Adrenal gland (tissue), 12 donors: ENCODE data around the gene RP2. TPM values are rescaled to one million over a fixed set of nuclear protein-coding genes. Genes with fewer than 3 reads are reported as not detected.

ENCODE experiments used
- DNase-seq, 7 donors: peaks; one replicate each; pipeline ENCODE4 v3.0.0-alpha.2; 2019 to 2020
- H3K27ac ChIP-seq, 5 donors: fragments of 200-600 bp; sonication (generic) in 4 of 5; 1 replicate in 3 of 5; 2 replicates in 2 of 5; pipeline versions ENCODE4 v1.5.1 to v1.8.0; 2016 to 2020; ENCODE audit warnings: mild to moderate bottlenecking in 1 of 5
- H3K27me3 ChIP-seq: fragments of 200-600 bp; 2 replicates; pipeline ENCODE4 v1.8.0; 2021
- H3K36me3 ChIP-seq, 2 donors: fragments of 200-600 bp; replicated peaks in 1 of 2; 1 replicate in 1 of 2; 2 replicates in 1 of 2; pipeline versions ENCODE4 v1.5.1 to v1.8.0; 2018 to 2022
- H3K4me1 ChIP-seq, 2 donors: fragments of 200-600 bp; replicated peaks in 1 of 2; 1 replicate in 1 of 2; 2 replicates in 1 of 2; pipeline versions ENCODE4 v1.5.1 to v1.8.0; 2018 to 2021
- H3K4me3 ChIP-seq, 4 donors: fragments of 200-600 bp; sonication (generic) in 3 of 4; one replicate each; pipeline ENCODE4 v1.5.1; 2016 to 2018
- H3K9me3 ChIP-seq, 3 donors: fragments of 200-600 bp; sonication (generic) in 1 of 3; replicated peaks in 1 of 3; 1 replicate in 2 of 3; 2 replicates in 1 of 3; pipeline versions ENCODE4 v1.5.1 to v1.8.0; 2016 to 2021
- CTCF ChIP-seq, 6 experiments: fragments of 450-650 bp in 4 of 6; fragments of 200-600 bp in 2 of 6; sonication (generic) in 1 of 6; IDR thresholded peaks; 1 replicate in 5 of 6; 2 replicates in 1 of 6; pipeline versions ENCODE4 v1.5.1 to v1.8.0; 2016 to 2021; ENCODE audit warnings: antibody characterized with exemption in 6 of 6, mild to moderate bottlenecking in 2 of 6, moderate library complexity in 1 of 6
- POLR2A ChIP-seq, 2 donors: fragments of 450-650 bp; IDR thresholded peaks; one replicate each; pipeline ENCODE4 v1.6.1; 2017; ENCODE audit warnings: antibody characterized with exemption in 2 of 2, mild to moderate bottlenecking in 2 of 2, moderate library complexity in 1 of 2
- WGBS, 4 donors: extraction: QIAGEN DNeasy Blood & Tissue Kit in 2 of 4; methylation state at CpG; one replicate each; pipeline versions ENCODE4 v1.1.5 to v1.1.7; 2013 to 2017; 5-methylcytosine and 5-hydroxymethylcytosine counted together
- intact Hi-C, 2 donors: fragments of 100-400 bp; cut with DNase I; formaldehyde crosslinking; loops; one replicate each; pipeline versions ENCODE4 v1.14.1 to v1.15.0; 2022 to 2023
- polyA plus RNA-seq, 3 donors: library from polyadenylated mRNA; stranded (reverse); fragments of 200-250 nt in 2 of 3; fragments of 350-450 nt in 1 of 3; fragmentation: Illumina TruSeq in 1 of 3; extraction: RNeasy Lipid Tissue Mini Kit (QIAGEN cat#74804) in 1 of 3; gene quantifications; one replicate each; pipeline ENCODE4 v1.2.3, GENCODE V29; 2013 to 2014
- total RNA-seq, 9 donors: library from RNA; depleted of rRNA in 4 of 9; stranded (reverse); fragments of >200 nt in 4 of 9; fragments of 120-200 nt in 1 of 9; fragmentation: NEBNext Ultra II Directional in 1 of 9; extraction: Animal tissue kit (Norgen Biotek cat#: 25700) in 1 of 9; gene quantifications; one replicate each; pipeline versions ENCODE4 v1.1.0 to v1.2.4, GENCODE V29; 2013 to 2023
- donor health status: healthy with polysubstance abuse.
- donor health status: Bipolar disorder and iron deficiency.
- donor health status: DM: yes; HTN: yes; CAD: no.
- donor health status: DM: no; HTN: no; CAD: no.
- donor health status: DM: no; HTN: no; CAD: no.
- donor health status: DM: yes; HTN: yes; CAD: no.

Gene RP2
- total and polyA plus RNA-seq, 12 donors, result 3.0 to 20.2 (median 11.7) TPM

DNA sequence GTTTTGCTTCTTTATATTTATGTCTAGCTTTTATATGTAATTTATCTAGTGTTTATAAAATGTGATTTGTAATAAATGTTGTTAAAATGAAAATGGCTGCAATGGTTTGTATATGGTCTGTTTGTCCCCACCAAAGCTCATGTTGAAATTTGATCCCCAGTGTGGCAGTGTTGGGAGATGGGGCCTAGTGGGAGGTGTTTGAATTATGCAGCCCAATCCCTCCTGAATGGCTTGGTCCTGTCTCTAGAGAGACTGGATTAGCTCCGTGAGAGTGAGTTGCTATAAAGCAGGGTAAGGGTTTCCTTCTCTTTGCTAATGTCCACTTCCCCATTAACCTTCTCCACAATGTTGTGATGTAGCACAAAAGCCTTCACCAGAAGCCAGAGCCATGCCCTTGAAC, 45.4 kb downstream of the RP2 start:
- H3K27me3 ChIP-seq, result no peaks in the 10 kb centered on the region
- 56 to 93% (median 56%) methylated on average over 1 of the region's 1 CpG; no CpG with 5 or more reads in 1 of the 4 donors for WGBS, 4 donors
- intact Hi-C loops, result no loop called here
- no peak for TF ChIP-seq CTCF (IDR thresholded peaks at IDR 0.05)
- no peak for TF ChIP-seq POLR2A (IDR thresholded peaks at IDR 0.05)
- H3K9me3 ChIP-seq, result no peaks in the 10 kb centered on the region
- no peak overlapping the region for H3K27ac ChIP-seq
- H3K4me1 ChIP-seq, result no peaks in the 10 kb centered on the region
- no peak for DNase-seq
- no peak overlapping the region for H3K4me3 ChIP-seq
- H3K36me3 ChIP-seq, result no peaks in the 10 kb centered on the region

DNA sequence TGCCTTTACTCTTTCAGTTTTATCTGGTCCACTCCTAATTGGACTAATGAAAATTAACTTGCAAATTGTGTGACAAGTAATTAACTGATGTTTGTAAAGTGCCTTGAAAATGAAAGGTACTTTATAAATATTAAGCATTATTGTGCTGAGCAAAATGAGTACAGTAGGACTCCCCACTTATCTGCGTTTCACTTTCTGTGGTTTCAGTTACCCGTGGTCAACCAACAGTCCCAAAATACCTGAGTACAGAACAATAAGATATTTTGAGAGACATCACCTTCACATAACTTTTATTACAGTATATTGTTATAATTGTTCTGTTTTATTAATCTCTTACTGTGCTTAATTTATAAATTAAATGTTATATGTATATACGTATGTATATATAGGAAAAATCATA, 48.0 kb downstream of the RP2 start:
- intact Hi-C loops, result no loop called here
- TF ChIP-seq CTCF (IDR thresholded peaks at IDR 0.05) (no peak), POLR2A (IDR thresholded peaks at IDR 0.05) (no peak)

GRCh38 chrX:46898207-46898606, 61.4 kb downstream of the RP2 start:
- Histone ChIP-seq H3K27me3 (peaks cover 7% of the 10 kb centered on the region), H3K9me3 (no peaks in the 10 kb centered on the region), H3K4me1 (no peaks in the 10 kb centered on the region), H3K36me3 (no peaks in the 10 kb centered on the region), H3K4me3 (no peak overlapping the region), H3K27ac (no peak overlapping the region)
- no peak for TF ChIP-seq POLR2A (IDR thresholded peaks at IDR 0.05)
- no peak for TF ChIP-seq CTCF (IDR thresholded peaks at IDR 0.05)
- intact Hi-C loops, result no loop called here
- no peak for DNase-seq

More for the DNA sequence above, 48.0 kb downstream of the RP2 start:
- Histone ChIP-seq H3K4me1 (no peaks in the 10 kb centered on the region), H3K9me3 (no peaks in the 10 kb centered on the region), H3K36me3 (no peaks in the 10 kb centered on the region), H3K27me3 (peaks cover 4% of the 10 kb centered on the region), H3K27ac (no peak overlapping the region), H3K4me3 (no peak overlapping the region)
- WGBS, 4 donors, result 78 to 89% (median 85%) methylated on average over 3 of the region's 3 CpGs
- DNase-seq, result no peak

- TF ChIP-seq POLR2A (IDR thresholded peaks at IDR 0.05) (no peak), CTCF (IDR thresholded peaks at IDR 0.05) (peak; percentile 28 to 85 (median 70))
- no peaks in the 10 kb centered on the region for H3K36me3 ChIP-seq
- intact Hi-C loops, result loop anchor here in 1 of 2 donors (5.0 kb wide), 1 partner anchor 129 kb away; no protein-coding TSS in a partner anchor
- H3K4me1 ChIP-seq, result no peaks in the 10 kb centered on the region
- H3K9me3 ChIP-seq, result no peaks in the 10 kb centered on the region
- H3K27ac ChIP-seq, result peak overlapping the region in 2 of 5 donors; percentile 32 to 54
- H3K4me3 ChIP-seq, result peak overlapping the region in 1 of 4 donors; percentile 47
- peak; percentile 78 to 90 (median 86) for DNase-seq
- WGBS, 4 donors, result 0 to 20% (median 11%) methylated on average over 5 to 14 of the region's 14 CpGs; no CpG with 5 or more reads in 1 of the 4 donors
- peaks cover 7% of the 10 kb centered on the region for H3K27me3 ChIP-seq
Measured at GRCh38 chrX:46903458-46904242, 66.8 kb downstream of the RP2 start.
